Stimulated activated naive CD8-positive, alpha-beta T cell treated with anti-CD3 and anti-CD28 coated beads, Interleukin-15, Interleukin-2, amounts not matched to agents 100 ng/mL and 50 ng/mL, for 24 hours (primary cell): ENCODE results near the gene PRKN.

Source experiments
- H3K27ac Mint-ChIP-seq: one replicate; pipeline ENCODE4 v1.8.0; 2021; ENCODE audit warnings: mild to moderate bottlenecking, mixed read lengths
- H3K27me3 Mint-ChIP-seq: one replicate; pipeline ENCODE4 v1.8.0; 2021; ENCODE audit warnings: mixed read lengths
- H3K36me3 Mint-ChIP-seq: one replicate; pipeline ENCODE4 v1.8.0; 2021; ENCODE audit warnings: low read depth, mixed read lengths
- H3K4me1 Mint-ChIP-seq: one replicate; pipeline ENCODE4 v1.8.0; 2021; ENCODE audit warnings: low read depth, mixed read lengths
- H3K4me3 Mint-ChIP-seq: one replicate; pipeline ENCODE4 v1.8.0; 2021; ENCODE audit warnings: mild to moderate bottlenecking, mixed read lengths
- H3K9me3 Mint-ChIP-seq: one replicate; pipeline ENCODE4 v1.8.0; 2021; ENCODE audit warnings: mixed read lengths

PRKN gene

DNA sequence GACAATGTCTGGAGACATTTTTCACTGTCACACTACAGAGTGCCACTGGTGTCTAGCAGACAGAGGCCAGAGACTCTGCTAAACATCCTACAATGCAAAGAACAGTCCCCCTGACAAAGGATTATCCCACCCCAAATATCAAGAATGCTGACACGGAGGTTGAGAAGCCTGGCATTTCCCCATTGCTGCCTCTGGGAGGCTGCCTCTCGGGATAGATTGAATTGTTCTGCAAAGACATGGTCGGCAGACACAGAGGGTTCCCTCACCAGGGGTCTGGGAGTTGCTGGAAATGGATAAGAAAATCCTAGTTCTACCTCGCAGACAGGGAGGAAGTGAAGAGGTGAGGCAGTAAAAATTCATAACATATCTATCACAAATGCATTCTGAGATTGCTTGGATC lies 1287.3 kb downstream of the PRKN start:
- H3K36me3 Mint-ChIP-seq: no peaks in the 10 kb centered on the region
- no peak overlapping the region for H3K27ac Mint-ChIP-seq
- no peaks in the 10 kb centered on the region for H3K9me3 Mint-ChIP-seq
- no peak overlapping the region for H3K4me3 Mint-ChIP-seq
- no peaks in the 10 kb centered on the region for H3K27me3 Mint-ChIP-seq
- no peaks in the 10 kb centered on the region for H3K4me1 Mint-ChIP-seq

DNA sequence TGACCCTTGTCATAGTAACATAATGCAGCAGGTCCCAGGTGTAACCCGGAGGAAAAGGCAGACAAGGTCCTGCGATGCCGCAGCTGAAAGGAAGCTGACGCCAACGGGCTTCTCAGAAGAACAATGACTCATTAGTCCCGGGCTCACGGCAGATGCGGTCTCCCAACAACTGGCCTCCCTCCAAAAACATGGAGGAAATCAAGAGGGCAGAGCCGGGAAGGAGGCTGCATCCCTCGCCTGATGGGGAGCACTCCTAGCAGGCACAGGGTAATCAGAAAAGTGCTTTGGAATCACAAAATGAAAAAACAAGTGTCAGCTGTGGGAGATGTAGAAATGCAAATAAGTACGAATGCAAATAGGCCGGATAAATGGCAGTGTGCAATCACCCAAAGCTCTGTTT lies 1288.5 kb downstream of the PRKN start:
- Mint-ChIP-seq H3K27ac (no peak overlapping the region), H3K27me3 (peaks cover 5% of the 10 kb centered on the region), H3K36me3 (no peaks in the 10 kb centered on the region), H3K4me1 (no peaks in the 10 kb centered on the region), H3K9me3 (no peaks in the 10 kb centered on the region), H3K4me3 (no peak overlapping the region)

DNA sequence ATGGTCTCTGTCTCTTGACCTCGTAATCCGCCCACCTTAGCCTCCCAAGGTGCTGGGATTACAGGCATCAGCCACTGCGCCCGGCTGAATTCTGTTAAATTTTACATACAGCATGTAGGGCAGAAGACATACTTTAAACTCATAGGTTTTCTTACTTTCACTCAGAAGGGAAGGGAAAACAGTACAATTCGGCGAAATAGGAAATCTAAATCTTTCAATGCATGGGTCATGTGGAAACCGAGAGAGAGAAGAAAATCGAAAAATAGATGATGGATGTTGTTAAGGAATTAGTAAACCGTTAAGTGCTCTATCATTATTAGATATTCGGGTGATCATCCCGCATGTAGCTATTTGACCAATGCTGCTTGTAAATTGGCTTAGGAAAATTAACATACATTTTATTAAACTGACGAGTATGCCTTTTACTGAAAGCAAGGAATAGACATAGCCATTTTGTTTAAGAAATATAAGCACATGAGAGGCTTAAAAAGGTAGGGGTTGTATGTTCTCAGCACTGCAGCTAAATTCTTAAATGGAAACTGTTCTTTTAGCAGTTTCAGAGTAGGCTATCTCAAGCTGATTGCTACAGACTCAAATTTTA lies 1289.0 kb downstream of the PRKN start:
- Mint-ChIP-seq H3K4me1 (no peaks in the 10 kb centered on the region), H3K9me3 (no peaks in the 10 kb centered on the region), H3K4me3 (no peak overlapping the region), H3K27ac (no peak overlapping the region), H3K27me3 (peaks cover 5% of the 10 kb centered on the region), H3K36me3 (no peaks in the 10 kb centered on the region)

DNA sequence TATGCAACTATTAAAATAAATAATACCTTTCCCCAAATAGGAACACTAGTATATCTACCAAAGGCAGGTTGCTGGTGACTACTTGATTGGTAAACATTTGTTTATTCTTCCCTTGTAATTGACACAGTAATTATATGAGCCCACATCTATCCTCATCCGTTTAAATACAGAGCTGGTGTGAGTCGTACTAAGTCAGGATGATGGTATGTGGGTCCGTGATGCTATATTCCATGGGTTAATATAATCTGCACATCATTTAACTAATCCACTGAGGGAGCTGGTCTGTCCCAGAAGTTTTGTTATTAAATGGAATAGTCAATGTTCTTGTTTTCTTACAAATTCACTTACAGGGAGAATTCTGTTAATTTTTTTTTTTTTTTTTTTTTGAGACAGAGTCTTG lies 1289.7 kb downstream of the PRKN start:
- H3K4me1 Mint-ChIP-seq: no peaks in the 10 kb centered on the region

DNA sequence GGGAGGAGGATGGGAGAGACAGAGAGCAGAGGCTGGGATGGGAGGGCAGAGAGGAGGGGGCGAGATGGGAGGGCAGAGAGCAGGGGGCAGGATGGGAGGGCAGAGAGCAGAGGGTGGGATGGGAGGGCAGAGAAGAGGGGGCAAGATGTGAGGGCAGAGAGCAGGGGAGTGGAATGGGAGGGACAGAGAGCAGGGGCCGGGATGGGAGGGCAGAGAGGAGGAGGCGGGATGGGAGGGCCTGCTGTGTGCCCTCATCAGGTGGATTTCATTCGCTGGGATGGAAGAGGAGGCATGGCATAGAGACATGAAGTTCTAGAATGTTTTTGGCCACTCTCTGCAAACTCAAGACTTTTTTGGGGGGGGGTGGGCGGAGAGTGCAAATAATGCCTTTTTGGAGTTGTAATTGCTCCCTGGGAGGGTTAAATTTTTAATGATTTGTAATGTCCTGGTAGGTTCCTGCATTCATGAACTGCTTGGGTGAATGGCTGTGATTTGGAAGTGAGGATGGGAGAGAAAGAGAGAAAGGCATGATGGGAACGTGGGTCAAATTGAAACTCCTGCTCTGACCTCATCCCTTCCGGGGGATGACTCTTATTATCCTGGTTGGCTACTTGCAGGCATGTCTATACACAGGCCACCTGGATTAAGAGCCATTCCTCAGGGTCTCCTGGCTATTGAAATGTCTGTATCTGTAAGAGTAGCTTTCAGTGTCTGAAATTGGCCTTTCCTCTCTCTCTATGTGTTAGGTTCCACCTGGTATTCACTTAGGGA lies 1291.3 kb downstream of the PRKN start:
- H3K4me3 Mint-ChIP-seq: no peak overlapping the region
- no peaks in the 10 kb centered on the region for H3K4me1 Mint-ChIP-seq
- H3K36me3 Mint-ChIP-seq: no peaks in the 10 kb centered on the region
- peaks cover 5% of the 10 kb centered on the region for H3K27me3 Mint-ChIP-seq
- no peak overlapping the region for H3K27ac Mint-ChIP-seq
- H3K9me3 Mint-ChIP-seq: no peaks in the 10 kb centered on the region

More for the DNA sequence above, 1289.7 kb downstream of the PRKN start:
- no peaks in the 10 kb centered on the region for H3K9me3 Mint-ChIP-seq
- H3K27me3 Mint-ChIP-seq: peaks cover 5% of the 10 kb centered on the region
- H3K27ac Mint-ChIP-seq: no peak overlapping the region
- no peaks in the 10 kb centered on the region for H3K36me3 Mint-ChIP-seq
- H3K4me3 Mint-ChIP-seq: no peak overlapping the region

DNA sequence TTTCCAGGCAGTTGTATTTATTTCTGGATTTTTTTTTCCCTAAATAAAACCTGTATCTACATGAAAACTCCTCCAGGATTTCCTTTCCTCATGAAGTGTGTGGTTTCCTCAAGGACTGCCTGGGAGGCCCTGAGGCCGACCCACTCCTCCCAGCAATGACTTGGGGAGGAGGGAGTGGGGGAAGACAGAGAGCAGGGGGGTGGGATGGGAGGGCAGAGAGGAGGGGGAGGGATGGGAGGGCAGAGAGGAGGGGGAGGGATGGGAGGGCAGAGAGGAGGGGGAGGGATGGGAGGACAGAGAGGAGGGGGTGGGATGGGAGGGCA lies 1291.9 kb downstream of the PRKN start:
- Mint-ChIP-seq H3K27me3 (peaks cover 5% of the 10 kb centered on the region), H3K4me1 (no peaks in the 10 kb centered on the region), H3K4me3 (no peak overlapping the region), H3K27ac (no peak overlapping the region), H3K36me3 (no peaks in the 10 kb centered on the region), H3K9me3 (no peaks in the 10 kb centered on the region)

DNA sequence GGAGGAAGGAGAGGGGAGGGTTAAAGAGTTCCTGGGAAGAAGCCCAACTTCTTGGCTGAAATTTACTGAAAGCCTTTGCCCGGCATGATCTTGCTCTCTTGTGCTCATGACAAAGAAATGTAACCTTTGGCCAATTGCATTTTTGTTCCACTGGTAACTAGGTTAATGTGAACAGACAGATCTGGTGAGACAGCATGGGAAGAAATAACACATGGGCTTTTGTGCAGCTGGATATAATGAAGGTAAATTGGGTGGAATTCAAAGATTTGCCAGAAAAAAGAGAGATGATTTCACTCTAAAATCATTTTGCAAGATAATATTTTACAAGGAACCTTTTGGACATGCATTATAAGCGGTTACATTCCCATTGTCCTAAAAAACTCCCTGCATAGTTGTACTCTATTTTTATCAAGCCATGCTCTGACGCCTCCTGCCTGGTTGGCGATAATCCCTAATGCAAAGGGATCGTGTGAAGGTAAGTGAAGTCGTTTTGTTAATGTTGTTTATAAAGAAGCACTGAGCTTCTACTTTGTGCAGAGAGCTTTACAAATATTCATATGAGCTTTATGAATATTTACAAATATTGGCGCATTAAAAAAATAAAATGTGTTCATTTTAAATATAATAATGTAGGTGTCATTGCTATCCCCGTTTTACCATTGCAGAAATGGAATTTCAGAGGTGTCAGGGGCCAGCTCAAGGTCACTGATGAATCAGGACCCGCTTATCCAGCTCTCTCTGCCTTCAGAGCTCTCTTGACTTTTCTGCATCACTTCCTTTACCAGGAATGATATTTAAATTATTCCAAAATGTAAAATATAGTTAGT lies 1292.4 kb downstream of the PRKN start:
- H3K9me3 Mint-ChIP-seq: no peaks in the 10 kb centered on the region
- H3K36me3 Mint-ChIP-seq: no peaks in the 10 kb centered on the region
- H3K27me3 Mint-ChIP-seq: peaks cover 5% of the 10 kb centered on the region
- no peak overlapping the region for H3K27ac Mint-ChIP-seq
- no peak overlapping the region for H3K4me3 Mint-ChIP-seq
- H3K4me1 Mint-ChIP-seq: no peaks in the 10 kb centered on the region

DNA sequence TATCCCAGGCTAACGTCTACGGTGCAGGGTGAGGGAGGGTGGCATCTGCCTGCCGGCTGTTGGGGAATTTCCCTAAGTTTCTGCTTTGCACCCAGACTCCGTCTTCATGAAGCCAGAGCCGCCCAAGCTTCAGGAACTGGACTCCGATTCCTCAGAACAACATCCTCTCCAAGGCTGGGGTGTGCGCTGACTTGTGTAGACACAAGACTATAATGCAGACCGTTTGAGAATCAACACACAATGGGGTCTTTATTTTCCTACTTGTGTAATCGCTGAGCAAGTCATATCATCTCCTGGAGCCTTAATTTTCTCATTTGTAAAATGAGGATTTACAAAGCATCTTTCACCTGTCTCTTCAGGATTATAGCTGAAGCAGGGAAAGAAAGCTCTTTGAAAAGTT lies 1293.2 kb downstream of the PRKN start:
- H3K27me3 Mint-ChIP-seq: peaks cover 5% of the 10 kb centered on the region
- no peaks in the 10 kb centered on the region for H3K36me3 Mint-ChIP-seq
- no peak overlapping the region for H3K4me3 Mint-ChIP-seq
- no peaks in the 10 kb centered on the region for H3K9me3 Mint-ChIP-seq
- no peak overlapping the region for H3K27ac Mint-ChIP-seq
- H3K4me1 Mint-ChIP-seq: no peaks in the 10 kb centered on the region

DNA sequence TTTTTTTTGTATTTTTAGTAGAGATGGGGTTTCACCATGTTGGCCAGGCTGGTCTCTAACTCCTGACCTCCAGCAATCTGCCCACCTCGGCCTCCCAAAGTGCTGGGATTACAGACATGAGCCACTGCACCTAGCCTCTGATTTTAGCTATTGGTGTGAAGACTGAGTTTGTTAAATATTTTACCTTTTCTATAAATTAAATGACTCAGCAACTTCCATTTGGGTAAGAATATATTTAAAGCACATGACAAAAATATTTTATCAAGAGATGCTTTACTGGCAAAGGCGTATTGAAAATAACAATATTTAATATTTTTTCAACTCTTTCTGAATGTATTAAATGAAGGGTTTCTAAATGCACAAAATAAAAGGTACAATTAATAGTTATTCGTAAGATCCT lies 1295.0 kb downstream of the PRKN start:
- peaks cover 5% of the 10 kb centered on the region for H3K27me3 Mint-ChIP-seq
- no peaks in the 10 kb centered on the region for H3K4me1 Mint-ChIP-seq
- H3K9me3 Mint-ChIP-seq: no peaks in the 10 kb centered on the region
- no peak overlapping the region for H3K4me3 Mint-ChIP-seq
- H3K36me3 Mint-ChIP-seq: no peaks in the 10 kb centered on the region
- no peak overlapping the region for H3K27ac Mint-ChIP-seq

DNA sequence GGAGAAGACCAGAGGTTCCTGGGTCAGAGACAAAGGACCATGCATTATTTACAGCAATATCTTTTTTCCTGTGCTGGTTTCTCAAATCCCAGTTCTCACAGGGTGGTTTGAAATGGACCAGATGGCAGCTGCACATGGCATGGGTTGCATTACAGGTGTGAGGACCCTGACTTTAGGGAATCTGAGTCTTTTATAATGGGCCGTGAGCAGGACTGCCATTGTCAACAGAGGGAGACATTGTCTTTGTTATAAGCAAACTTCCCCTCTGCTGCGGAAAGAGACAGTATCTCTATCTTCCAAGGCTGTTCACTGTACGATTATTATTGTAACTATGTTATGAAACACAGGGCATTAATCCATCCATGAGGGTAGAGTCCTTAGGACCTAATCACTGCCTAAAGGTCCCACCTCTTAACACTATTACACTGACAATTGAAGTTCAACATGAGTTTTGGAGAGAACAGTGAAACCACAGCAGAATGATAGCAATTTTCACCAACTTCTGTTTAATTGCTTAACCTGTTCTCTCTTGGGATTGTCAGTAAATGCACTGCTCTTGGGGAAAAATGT lies 1297.6 kb downstream of the PRKN start:
- no peaks in the 10 kb centered on the region for H3K36me3 Mint-ChIP-seq
- no peak overlapping the region for H3K27ac Mint-ChIP-seq
- no peaks in the 10 kb centered on the region for H3K4me1 Mint-ChIP-seq
- H3K27me3 Mint-ChIP-seq: peaks cover 3% of the 10 kb centered on the region
- no peak overlapping the region for H3K4me3 Mint-ChIP-seq
- H3K9me3 Mint-ChIP-seq: no peaks in the 10 kb centered on the region

DNA sequence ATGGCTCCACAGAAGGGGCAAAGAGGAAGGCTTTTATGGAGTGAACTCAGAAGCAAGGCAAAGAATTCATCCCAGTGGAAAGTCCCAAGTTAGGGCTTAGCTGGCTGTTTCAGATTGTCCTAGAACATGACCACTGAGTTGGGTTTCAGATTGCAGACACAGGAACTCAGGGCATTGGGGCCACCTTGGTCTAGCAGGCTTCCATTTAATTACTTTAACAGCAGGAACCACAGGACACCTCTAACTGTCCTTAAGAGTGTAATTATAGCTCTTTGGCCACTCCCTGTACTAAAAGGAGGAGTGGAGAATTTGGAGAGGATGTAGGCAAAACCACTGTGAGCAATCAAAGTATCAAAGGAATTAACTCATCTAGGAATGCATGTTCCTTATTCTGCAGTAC lies 1303.1 kb downstream of the PRKN start:
- H3K4me1 Mint-ChIP-seq: no peaks in the 10 kb centered on the region
- H3K27me3 Mint-ChIP-seq: peaks cover 3% of the 10 kb centered on the region
- H3K4me3 Mint-ChIP-seq: no peak overlapping the region
- H3K27ac Mint-ChIP-seq: no peak overlapping the region
- no peaks in the 10 kb centered on the region for H3K9me3 Mint-ChIP-seq
- no peaks in the 10 kb centered on the region for H3K36me3 Mint-ChIP-seq

DNA sequence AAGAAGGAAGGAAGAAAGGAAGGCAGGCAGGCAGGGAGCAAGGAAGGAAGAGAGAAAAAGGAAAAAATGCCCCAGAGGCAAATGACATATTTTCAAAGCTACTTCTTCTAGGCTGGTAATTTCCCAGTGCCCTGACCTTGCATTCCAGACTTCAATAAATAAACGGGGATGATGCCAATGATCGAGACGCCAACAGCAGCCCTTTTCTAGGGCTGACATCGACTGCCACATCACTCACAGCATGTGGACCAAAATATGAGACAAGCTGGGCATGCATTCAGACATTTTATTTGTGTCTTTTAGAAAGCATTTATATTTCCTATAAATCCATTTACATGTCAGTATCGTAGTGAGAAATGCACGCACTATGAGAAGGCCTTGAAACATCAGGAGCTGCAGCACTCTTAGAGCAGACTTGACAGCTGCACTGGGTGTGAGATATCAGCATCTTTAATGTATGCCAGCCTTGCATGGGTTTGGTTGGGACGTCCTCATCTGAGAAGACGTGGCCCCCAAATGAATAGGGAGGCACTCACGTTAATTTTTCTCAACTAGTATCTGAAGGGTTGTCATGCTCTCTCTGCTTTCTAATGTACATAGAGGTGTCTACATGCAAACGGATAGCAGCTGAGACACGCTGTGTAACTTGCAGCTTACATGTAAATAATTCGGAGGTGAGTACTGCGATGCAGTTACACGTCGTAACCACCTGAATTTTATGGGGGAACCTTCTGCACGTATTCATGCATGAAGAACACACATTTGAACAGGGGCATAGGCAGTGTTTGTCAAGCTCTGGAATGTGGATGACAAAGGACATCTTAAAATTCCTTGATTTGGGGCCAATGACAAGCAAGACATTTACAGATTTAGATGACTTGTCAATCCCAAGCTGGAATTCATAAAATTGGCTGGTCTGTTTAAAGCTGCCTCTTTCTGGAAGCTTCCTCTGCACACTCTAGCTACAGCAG lies 1304.6 kb downstream of the PRKN start:
- H3K4me3 Mint-ChIP-seq: no peak overlapping the region
- no peak overlapping the region for H3K27ac Mint-ChIP-seq
- H3K27me3 Mint-ChIP-seq: peaks cover 7% of the 10 kb centered on the region
- H3K4me1 Mint-ChIP-seq: no peaks in the 10 kb centered on the region
- no peaks in the 10 kb centered on the region for H3K36me3 Mint-ChIP-seq
- no peaks in the 10 kb centered on the region for H3K9me3 Mint-ChIP-seq

DNA sequence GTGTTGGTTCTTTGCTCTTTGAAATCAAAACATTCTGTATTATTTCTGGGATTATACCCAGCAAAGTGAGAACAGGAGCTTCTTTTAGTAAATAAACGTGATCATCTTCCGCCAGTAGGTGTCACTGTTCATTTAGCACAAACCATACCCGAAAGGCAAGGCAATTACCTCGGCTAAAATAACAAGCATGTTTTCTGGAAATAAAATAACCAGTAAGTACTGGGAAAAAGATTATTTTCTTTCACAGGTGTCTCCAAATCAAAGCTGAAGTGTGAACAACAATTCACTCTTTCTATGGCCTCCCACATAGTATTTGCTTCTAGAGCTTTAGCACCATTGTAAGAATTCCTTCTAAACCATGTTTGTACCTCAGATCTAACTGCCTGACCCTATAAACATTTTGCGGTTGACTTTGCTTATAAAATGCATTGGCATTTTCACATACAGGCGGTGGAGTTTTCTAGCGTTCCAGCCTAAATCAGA lies 1309.1 kb downstream of the PRKN start:
- Mint-ChIP-seq H3K4me1 (no peaks in the 10 kb centered on the region), H3K9me3 (no peaks in the 10 kb centered on the region), H3K27ac (no peak overlapping the region), H3K36me3 (no peaks in the 10 kb centered on the region), H3K27me3 (peaks cover 7% of the 10 kb centered on the region), H3K4me3 (no peak overlapping the region)

DNA sequence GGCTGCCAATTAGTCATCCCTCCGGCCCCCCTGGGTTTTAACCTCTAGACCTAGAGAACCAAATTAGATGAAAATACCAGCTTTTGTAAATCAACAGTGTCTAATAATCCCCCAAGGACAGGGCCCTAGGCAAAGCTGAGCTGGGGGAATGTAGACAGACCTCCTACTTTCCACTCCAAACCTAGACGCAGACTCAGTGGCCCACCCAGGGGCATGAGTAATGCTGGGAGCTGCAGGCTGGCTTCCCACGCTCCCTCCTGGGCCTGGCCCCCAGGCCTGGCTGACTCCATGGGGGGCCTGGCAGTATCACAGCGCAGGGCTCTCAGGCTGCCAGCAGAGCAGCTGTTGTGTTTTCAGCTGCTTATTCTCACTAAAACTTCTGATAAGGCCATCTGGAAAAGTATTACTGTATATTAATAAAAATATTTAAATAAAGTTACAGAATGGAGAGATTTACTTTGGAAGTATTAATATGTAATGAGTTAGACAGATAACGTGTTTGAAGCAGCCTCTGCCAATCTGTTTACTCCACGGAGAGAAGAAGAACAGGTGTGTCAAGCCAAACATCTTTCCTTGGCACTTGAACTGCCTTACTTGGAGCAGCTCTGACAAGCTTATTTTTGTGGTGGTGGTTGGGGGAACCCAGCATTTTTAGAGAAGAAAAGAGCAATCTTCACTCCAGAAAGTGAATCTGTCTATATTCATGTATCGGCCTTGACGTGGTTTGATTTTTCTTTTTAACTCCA lies 1309.7 kb downstream of the PRKN start:
- Mint-ChIP-seq H3K27ac (no peak overlapping the region), H3K4me3 (no peak overlapping the region), H3K27me3 (peaks cover 7% of the 10 kb centered on the region), H3K36me3 (no peaks in the 10 kb centered on the region), H3K9me3 (no peaks in the 10 kb centered on the region), H3K4me1 (no peaks in the 10 kb centered on the region)
